ENCODE results near the gene FOXL2. TPM values are rescaled to one million over a fixed set of nuclear protein-coding genes. Genes with fewer than 3 reads are reported as not detected.
A peak's percentile ranks its signal among the peaks of the same experiment; 100 is the strongest.

The FOXL2 gene
- total RNA-seq, 1 donor from 2014 or later = 0.09 TPM

DNA sequence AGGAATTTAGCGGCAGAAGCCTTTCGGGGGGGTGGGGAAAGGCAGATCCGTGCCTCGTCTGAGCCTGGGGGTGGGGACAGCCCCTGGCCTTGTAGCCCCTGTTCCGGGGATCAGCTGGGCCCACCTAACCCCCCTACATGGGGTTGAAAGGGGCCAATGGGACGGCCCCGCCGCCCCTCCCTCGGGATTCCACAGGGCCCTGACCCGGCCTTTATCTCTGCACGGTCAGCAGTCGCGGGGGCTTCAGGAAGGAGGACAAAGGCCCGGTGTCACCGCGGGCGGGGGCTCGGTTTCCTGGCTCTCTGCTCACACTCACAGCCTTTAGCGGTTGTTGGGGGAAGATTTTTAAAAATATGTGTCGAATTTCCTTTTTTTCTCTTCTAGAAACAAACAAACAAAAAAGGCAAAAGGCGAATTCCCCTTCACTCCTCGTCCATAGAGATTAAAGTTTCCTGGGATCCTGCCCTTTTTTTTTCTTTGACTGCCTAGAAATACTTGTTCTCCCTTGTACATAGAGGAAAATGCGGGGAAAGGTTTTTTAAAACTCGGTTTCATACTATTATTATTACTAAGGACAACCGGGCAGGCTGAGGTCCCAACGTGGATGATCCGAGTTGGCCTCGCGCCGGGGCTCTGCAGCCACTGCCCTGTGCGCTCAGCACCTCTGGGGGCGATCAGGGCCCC lies 7.9 kb downstream of the FOXL2 start:
- Mint-ChIP-seq H3K27me3 (ENCODE audit: low read depth) (peaks cover 100% of the 10 kb centered on the region), H3K27ac (ENCODE audit: unreplicated experiment) (no peak overlapping the region), H3K4me1 (peaks cover 29% of the 10 kb centered on the region), H3K36me3 (ENCODE audit: low read depth) (peaks cover 4% of the 10 kb centered on the region), H3K9me3 (no peaks in the 10 kb centered on the region), H3K4me3 (peak overlapping the region; percentile 24)
- no peak for DNase-seq (ENCODE audit: low read depth, low spot score)
- TF ChIP-seq, protein P1, sequence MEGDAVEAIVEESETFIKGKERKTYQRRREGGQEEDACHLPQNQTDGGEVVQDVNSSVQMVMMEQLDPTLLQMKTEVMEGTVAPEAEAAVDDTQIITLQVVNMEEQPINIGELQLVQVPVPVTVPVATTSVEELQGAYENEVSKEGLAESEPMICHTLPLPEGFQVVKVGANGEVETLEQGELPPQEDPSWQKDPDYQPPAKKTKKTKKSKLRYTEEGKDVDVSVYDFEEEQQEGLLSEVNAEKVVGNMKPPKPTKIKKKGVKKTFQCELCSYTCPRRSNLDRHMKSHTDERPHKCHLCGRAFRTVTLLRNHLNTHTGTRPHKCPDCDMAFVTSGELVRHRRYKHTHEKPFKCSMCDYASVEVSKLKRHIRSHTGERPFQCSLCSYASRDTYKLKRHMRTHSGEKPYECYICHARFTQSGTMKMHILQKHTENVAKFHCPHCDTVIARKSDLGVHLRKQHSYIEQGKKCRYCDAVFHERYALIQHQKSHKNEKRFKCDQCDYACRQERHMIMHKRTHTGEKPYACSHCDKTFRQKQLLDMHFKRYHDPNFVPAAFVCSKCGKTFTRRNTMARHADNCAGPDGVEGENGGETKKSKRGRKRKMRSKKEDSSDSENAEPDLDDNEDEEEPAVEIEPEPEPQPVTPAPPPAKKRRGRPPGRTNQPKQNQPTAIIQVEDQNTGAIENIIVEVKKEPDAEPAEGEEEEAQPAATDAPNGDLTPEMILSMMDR (conservative IDR thresholded peaks at IDR 0.05) = no peak

DNA sequence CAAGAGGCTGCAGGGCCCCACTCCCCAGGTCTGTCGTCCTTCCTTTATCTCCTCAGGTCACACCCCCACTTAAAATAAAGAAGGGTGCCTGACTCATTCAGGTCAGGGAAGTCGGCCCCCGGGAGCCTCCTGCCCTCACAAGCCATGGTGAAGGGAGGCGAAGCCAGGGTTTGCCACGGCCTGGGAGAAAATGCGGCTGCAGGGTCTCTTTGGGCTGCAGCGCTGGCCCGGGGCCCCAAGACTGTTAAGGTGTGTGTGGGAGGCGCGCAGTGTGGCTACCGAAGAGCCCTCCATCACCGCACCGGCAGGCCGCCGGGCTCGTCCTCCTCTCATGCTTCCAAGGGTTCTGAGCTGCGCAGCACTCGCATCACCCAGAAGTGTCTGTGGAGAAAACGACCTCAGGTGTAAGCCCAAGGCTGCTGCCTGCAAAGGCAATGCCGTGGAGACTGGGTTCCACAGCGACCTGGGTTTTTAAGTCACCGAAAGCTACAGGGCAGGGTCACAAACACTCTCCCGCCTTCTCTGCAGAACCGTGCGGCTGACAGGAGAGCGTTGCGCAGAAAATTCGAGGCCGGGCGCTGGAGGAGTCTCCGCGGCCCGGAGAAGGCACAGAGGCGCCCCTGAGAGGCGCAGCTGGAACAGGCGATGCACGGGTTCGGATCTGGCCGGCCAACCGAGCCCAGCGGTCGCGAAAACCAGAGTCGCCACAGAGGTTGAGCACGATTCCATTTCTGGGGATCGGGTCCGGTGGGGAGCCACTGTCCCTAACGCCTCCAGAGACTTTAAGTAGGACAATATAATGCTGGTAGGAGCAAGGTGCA lies 8.7 kb downstream of the FOXL2 start:
- H3K27me3 Mint-ChIP-seq (ENCODE audit: low read depth) = peaks cover 100% of the 10 kb centered on the region
- H3K4me1 Mint-ChIP-seq = peaks cover 29% of the 10 kb centered on the region
- no peaks in the 10 kb centered on the region for H3K9me3 Mint-ChIP-seq
- peak overlapping the region; percentile 35 for H3K4me3 Mint-ChIP-seq
- no peak overlapping the region for H3K27ac Mint-ChIP-seq (ENCODE audit: unreplicated experiment)
- H3K36me3 Mint-ChIP-seq (ENCODE audit: low read depth) = peaks cover 4% of the 10 kb centered on the region
- no peak for DNase-seq (ENCODE audit: low read depth, low spot score)
- TF ChIP-seq, protein P1 (conservative IDR thresholded peaks at IDR 0.05) = no peak

DNA sequence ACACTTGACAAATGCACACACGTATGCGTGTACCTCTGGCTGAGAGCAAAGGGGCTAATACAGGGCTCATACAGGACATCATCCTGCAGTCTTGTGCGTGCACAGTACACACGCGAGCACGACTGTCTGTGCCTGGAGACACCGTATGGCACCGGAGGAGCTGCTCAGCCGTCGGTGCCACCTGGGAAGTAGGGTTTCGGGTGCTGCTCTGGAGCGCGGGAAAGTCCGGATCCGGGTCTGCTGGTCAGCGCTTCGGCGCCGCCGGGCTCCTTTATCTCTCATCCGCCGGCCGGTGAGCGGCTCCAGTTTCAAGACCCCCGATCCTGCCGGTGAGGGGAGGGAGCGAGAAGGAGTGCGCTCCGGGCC lies 9.3 kb downstream of the FOXL2 start:
- no peak overlapping the region for H3K27ac Mint-ChIP-seq (ENCODE audit: unreplicated experiment)
- no peak for DNase-seq (ENCODE audit: low read depth, low spot score)
- H3K36me3 Mint-ChIP-seq (ENCODE audit: low read depth) = peaks cover 2% of the 10 kb centered on the region
- H3K4me1 Mint-ChIP-seq = peaks cover 29% of the 10 kb centered on the region
- peaks cover 100% of the 10 kb centered on the region for H3K27me3 Mint-ChIP-seq (ENCODE audit: low read depth)
- H3K4me3 Mint-ChIP-seq = peak overlapping the region; percentile 38
- TF ChIP-seq, protein P1 (conservative IDR thresholded peaks at IDR 0.05) = no peak
- no peaks in the 10 kb centered on the region for H3K9me3 Mint-ChIP-seq

DNA sequence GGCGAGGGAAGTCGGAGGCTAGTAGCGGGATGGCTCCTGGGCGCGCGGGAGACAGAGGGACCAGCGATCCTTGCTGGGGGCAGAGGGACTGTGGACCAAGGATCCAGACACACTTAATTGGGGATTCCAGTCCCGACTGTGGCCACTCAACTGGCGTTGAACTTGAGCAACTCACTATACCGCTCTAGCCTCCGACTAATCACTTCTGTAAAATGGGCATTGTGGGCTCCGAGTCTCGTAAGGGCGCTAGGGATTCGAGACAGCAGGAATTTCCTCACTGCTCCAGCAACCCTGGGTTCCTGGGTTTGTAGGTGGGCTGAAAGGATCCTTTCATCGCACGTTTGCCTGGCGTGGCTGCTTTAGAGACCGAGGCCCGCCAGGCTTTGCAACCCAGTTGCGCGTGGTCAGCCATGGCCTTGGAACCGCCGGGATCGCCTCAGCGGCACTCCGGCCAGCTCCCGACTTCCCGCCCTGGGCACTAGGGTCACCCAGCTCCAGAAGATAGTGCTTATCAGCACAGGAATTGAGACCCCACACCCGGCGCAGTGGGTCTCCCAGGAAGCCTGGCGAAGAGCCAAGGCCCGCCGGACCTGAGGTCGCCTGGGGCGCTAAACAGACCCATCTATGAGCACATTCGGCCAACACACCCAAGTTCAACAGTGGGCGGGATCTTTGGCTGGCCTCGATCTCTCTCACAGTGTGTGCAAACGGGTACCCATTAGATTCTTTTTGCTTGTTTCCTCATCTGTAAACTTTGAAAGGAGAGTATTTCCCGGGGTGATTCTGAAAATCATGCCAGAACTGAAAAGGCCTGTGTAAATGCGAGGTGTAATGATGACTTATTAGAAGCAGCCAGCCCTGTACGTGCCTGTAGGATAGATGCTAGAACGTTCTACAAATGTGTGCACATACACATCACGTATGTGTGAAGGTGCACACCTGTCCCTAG lies 9.9 kb downstream of the FOXL2 start:
- Mint-ChIP-seq H3K27ac (ENCODE audit: unreplicated experiment) (no peak overlapping the region), H3K36me3 (ENCODE audit: low read depth) (no peaks in the 10 kb centered on the region), H3K4me3 (peak overlapping the region; percentile 83), H3K4me1 (peaks cover 29% of the 10 kb centered on the region), H3K27me3 (ENCODE audit: low read depth) (peaks cover 97% of the 10 kb centered on the region), H3K9me3 (no peaks in the 10 kb centered on the region)
- TF ChIP-seq, protein P1 (conservative IDR thresholded peaks at IDR 0.05) = no peak
- DNase-seq (ENCODE audit: low read depth, low spot score) = no peak

Data from neural crest cell (in vitro differentiated cells).